SK-N-MC (cell line): ENCODE results near the gene IKBKE.

Source experiments
- DNase-seq: peaks from one replicate; pipeline ENCODE4 v3.0.0-alpha.2; 2011; ENCODE audit warnings: low read depth, low spot score
- H3K27ac ChIP-seq: fragments of 200-600 bp; sonication (generic); 2 replicates; pipeline ENCODE4 v1.5.1; 2016; ENCODE audit warnings: mixed run types
- H3K36me3 ChIP-seq: fragments of 200-600 bp; sonication (generic); 2 replicates; pipeline ENCODE4 v1.6.1; 2017; ENCODE audit warnings: antibody characterized with exemption, low read length, mixed read lengths; ENCODE audit not compliant: insufficient read depth
- H3K4me3 ChIP-seq: fragments of 200-600 bp; sonication (generic); 2 replicates; pipeline ENCODE4 v1.5.1; 2016
- H3K9ac ChIP-seq: fragments of 200-600 bp; sonication (generic); 2 replicates; pipeline ENCODE4 v1.8.0; 2017; ENCODE audit warnings: mixed run types, mixed read lengths; ENCODE audit not compliant: insufficient read length
- H3K9me3 ChIP-seq: fragments of 200-600 bp; sonication (generic); 2 replicates; pipeline ENCODE4 v1.6.1; 2017; ENCODE audit warnings: low read depth, mild to moderate bottlenecking, antibody characterized with exemption, low read length, moderate library complexity, mixed read lengths
- EZH2 ChIP-seq: fragments of 200-600 bp; sonication (generic); IDR thresholded peaks from one replicate; pipeline ENCODE4 v1.6.1; 2017; ENCODE audit warnings: antibody characterized with exemption
- FOXP2 ChIP-seq: optimal IDR thresholded peaks from 2 replicates; pipeline ENCODE3; 2011; ENCODE audit warnings: mild to moderate bottlenecking, moderate library complexity; ENCODE audit not compliant: insufficient read depth; ENCODE audit errors: extremely low read length, control extremely low read depth
- POLR2AphosphoS5 ChIP-seq: IDR thresholded peaks from 2 replicates; pipeline ENCODE4 v1.6.1; 2012; ENCODE audit warnings: mild to moderate bottlenecking, low read depth, low read length, borderline replicate concordance

Gene IKBKE

DNA sequence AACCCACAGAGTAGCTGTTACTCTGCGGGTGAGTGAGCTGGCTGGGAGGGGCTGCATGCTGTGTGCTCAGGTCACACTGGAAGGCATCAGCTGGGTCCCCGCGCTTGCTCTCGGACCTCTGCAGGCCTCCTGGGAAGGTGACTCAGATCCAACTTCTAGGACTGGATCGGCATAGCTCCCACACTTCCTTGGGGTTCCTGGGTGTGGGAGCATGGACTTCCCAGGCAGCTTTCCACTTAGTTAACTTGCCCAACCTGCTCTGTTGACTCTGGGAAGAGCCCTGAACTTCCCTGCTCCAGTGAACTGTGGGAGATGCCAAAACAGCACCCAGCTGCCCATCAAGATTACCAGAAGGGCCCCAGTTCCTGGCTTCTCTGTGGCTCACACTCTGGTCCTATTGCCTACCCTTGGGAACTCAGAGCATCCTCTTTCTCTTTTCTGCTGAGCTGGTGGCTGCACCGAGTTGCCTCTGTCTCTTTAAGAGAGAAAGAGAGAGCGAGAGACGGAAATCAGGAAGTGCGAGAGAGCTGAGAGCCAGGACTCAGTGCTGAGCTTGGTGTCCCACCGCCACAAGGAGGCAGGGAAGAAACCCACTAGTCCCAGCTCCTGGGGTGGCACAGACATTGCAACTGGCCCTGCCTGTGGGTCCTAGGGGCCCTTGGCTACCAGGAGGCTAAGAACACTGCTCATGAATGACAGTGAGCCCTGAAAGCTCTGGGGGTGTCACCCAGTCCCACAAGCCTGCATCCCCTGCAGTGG is at the start of gene IKBKE:
Gene IKBKE (plus strand): TSS at position 544 of the 759 bp plus-strand sequence. CDS start 2,752 bp downstream, outside the sequence.
- no peaks in the 10 kb centered on the region for H3K36me3 ChIP-seq
- H3K4me3 ChIP-seq = peak within 1 kb of the TSS; percentile 59
- H3K9ac ChIP-seq = no peak within 1 kb of the TSS
- DNase-seq = no peak
- no peak within 1 kb of the TSS for H3K27ac ChIP-seq
- TF ChIP-seq EZH2 = no peak
- no peaks in the 10 kb centered on the region for H3K9me3 ChIP-seq

DNA sequence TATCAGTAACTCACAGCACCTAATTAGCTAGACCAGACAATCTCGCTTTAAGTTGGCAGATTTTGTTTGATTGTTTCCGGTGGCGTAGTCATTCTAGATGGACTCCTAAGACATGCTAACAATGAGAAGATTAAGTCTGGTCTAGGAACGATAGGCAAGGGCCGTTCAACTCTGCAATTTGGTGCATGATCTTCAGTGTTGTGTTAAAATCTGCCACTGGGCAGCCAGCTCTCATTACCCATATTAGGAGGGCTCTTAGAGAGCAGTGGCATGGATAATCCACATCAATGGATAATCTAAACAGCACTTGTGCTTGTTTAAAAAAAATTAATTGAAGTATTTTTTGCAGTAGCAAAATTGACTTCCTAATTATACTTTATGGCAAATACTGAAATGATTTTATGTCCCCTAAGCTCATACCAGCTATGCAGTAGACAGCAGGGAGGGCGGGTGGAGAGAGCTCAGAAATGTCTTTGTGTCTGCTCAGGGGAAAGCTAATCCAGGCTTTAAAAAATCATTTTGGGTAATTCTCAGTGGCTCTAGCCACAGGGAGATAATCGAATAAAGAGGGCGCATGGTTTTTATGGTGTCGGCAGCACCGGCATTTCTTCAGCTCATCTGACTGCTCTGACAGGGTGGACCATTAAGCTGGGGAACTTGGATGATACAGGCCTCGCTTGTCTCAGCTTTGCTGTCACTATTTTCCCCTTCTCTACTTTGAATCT is 48.5 kb upstream of the IKBKE start:
- H3K27ac ChIP-seq = no peak overlapping the region
- no peaks in the 10 kb centered on the region for H3K9me3 ChIP-seq
- H3K9ac ChIP-seq = no peak overlapping the region
- DNase-seq = no peak
- H3K4me3 ChIP-seq = no peak overlapping the region
- H3K36me3 ChIP-seq = peaks cover 9% of the 10 kb centered on the region
- TF ChIP-seq POLR2AphosphoS5 = no peak

DNA sequence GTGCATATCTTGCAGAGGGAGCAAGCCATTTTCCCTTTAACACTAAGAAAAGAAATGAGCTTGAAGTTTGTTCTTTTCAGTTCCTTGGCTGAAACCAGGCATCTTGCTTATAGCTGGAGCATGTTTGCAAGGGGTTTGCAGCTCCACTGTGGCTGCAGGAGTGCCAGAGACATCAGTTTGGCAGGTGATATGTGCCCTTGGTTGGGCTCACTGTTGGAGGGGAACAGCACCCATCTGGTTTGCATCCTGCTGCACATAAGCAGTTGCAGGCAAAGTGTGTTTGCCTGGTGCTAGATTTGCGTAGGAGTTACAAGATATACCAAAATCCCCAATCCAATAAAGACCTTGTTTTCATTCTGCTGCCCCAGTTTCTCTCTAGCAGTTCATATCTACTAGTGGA is 47.8 kb upstream of the IKBKE start:
- no peak overlapping the region for H3K9ac ChIP-seq
- H3K36me3 ChIP-seq = peaks cover 7% of the 10 kb centered on the region
- TF ChIP-seq EZH2 (no peak), FOXP2 (no peak), POLR2AphosphoS5 (no peak)
- no peak overlapping the region for H3K27ac ChIP-seq
- H3K4me3 ChIP-seq = no peak overlapping the region
- no peaks in the 10 kb centered on the region for H3K9me3 ChIP-seq
- no peak for DNase-seq

DNA sequence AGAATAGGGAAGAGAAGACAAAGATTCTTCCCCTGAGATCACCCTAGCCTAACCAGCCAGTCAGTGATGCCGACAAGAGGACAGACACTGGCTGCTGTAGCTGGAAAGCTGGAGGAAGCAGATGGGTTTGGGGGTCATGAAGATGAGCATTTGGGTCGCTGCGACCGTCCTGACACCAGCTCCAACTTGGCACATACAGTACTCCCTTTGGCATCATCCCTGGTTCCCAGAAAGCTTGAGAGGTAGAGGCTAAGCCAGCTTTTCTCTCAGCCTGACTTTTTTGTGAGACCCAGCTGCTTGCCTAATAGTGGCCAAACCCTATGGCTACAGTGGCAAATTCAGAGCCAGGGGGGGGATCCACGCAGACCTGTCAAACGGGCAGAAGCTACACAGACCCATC is 43.0 kb upstream of the IKBKE start:
- DNase-seq = no peak
- Histone ChIP-seq H3K9me3 (no peaks in the 10 kb centered on the region), H3K27ac (no peak overlapping the region), H3K36me3 (peaks cover 3% of the 10 kb centered on the region; the same call in 1 of the 2 replicates), H3K9ac (no peak overlapping the region), H3K4me3 (no peak overlapping the region)
- TF ChIP-seq POLR2AphosphoS5 (no peak), FOXP2 (no peak), EZH2 (no peak)

DNA sequence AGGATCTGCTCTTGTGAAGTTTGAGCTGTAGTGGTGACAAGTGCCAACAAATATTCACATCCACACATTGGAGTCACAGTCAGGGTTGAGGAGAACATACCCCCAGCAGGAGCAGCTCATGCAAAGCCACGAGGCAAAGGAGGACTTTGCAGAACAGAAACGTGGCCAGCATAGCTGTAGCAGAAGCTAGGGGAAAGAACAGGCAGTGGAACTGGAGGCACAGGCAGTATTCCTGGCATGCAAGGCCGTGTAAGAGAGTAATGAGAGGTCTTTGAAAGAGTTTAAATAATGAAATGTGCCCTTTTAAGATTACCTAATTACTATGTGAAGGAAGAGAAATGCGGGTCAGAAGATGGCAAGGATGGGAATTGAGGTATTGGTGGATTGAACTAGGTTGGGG is 40.9 kb upstream of the IKBKE start:
- no peaks in the 10 kb centered on the region for H3K9me3 ChIP-seq
- TF ChIP-seq POLR2AphosphoS5 = no peak
- TF ChIP-seq EZH2 = no peak
- TF ChIP-seq FOXP2 = no peak
- H3K27ac ChIP-seq = no peak overlapping the region
- no peak for DNase-seq
- H3K9ac ChIP-seq = no peak overlapping the region
- peaks cover 3% of the 10 kb centered on the region; the same call in 1 of the 2 replicates for H3K36me3 ChIP-seq
- H3K4me3 ChIP-seq = no peak overlapping the region

DNA sequence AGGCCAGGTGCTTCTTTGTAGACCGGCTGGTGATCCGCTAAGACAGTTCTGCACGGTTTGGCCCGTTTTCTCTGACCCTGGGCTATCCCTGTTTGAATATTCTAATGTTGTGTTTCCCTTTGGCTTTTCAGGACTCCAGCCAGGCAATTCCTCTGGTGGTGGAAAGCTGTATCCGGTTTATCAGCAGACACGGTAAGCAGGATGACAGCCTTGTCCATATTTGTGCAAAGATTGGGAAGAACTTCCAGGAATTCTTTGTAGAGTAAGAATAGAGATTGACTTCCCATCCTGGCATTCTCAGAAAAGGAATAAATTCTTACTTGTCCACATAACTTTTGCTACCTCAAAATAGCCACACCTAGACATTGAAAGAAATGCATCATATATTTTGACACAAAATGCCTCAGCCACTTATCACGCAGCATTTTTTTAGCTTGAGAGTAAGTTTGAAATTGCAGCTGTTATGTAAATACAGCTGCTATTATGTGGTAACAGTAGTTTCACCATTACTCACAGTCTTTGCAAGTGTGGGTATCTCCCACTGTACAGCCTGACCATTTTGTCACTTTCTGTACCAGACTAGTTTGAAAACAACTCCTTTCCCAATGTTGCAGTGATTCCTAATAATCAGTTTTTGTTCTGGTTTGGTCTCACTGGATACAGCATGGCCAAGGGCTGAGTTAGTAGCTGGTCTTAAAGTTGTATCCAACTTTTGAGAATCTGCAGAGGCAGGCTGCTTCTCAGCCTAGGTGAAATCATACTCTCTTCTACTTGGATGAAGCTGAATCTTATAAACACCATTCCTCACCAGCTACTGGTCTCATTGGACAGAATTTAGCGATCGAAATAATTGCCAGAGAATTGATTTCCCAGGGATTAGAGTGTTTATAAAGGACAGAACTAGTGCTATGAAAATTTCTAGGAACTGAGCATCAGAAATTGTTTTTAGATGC is 40.0 kb upstream of the IKBKE start:
- DNase-seq = no peak
- Histone ChIP-seq H3K9ac (no peak overlapping the region), H3K27ac (no peak overlapping the region), H3K4me3 (no peak overlapping the region), H3K9me3 (no peaks in the 10 kb centered on the region), H3K36me3 (peaks cover 3% of the 10 kb centered on the region; the same call in 1 of the 2 replicates)
- TF ChIP-seq EZH2 (no peak), FOXP2 (no peak), POLR2AphosphoS5 (no peak)

DNA sequence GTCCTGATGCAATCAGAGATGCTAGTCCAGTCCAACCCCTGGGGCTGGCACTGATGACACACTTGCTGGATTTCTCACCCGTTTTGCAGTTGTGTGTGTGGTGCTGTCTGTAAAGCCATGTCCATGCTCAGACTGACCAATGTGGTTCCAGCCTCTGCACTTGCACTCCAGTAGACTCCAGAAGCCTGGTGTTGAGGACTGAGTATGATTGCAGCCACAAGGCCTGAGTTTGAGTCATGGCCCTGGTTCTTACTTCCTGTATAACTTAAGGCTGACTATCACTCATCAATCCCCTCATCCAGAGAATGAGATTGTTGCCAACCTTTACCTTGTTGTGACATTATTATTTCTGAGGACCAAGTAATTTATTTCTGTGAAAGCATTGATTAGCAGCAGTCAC is 34.8 kb upstream of the IKBKE start:
- Histone ChIP-seq H3K4me3 (no peak overlapping the region), H3K9me3 (no peaks in the 10 kb centered on the region), H3K27ac (no peak overlapping the region), H3K36me3 (peaks cover 4% of the 10 kb centered on the region; the same call in 1 of the 2 replicates), H3K9ac (no peak overlapping the region)
- DNase-seq = no peak
- no peak for TF ChIP-seq FOXP2
- TF ChIP-seq POLR2AphosphoS5 = no peak
- TF ChIP-seq EZH2 = no peak

DNA sequence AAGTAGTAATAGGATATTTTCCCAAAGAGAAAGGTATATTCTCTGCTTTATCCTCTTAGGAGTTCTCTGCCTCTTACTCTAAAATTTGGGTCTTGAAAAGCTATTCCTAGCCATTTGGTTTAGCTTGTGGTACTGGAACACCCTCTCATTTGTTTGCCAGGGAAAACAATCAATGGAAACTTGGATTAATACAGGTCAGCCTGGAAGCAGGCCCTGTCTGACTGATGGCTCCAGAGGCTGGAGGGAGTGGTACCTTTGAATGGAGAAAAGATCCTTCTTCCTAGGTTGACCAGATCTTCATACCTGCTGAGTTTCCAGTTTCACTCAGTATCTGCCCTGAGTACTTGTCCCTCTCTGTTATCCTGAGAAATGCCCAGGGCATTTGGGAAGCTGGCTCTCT is 31.7 kb upstream of the IKBKE start:
- Histone ChIP-seq H3K9me3 (no peaks in the 10 kb centered on the region), H3K36me3 (peaks cover 8% of the 10 kb centered on the region; the same call in 1 of the 2 replicates), H3K27ac (no peak overlapping the region), H3K4me3 (no peak overlapping the region), H3K9ac (no peak overlapping the region)
- no peak for TF ChIP-seq POLR2AphosphoS5
- TF ChIP-seq EZH2 = no peak
- TF ChIP-seq FOXP2 = no peak
- no peak for DNase-seq
